ENCODE measurements around the gene SIGLEC6.

The SIGLEC6 gene

DNA sequence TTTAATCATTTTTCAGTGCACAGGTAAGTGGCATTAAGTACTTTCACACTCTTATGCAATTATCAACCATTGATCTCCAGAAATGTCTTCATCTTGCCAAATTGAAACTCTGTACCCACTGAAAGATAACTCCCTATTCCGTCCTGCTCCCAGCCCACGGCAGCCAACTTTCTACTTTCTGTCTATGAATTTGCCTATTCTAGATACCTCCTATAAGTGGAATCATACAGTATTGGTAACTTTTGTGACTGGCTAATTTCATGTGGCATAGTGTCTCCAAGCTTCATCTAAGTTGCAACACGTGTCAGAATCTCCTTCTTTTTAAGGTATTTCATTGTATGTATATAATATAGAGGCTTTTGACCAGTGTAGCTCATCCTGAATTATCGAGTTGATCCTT, 58.9 kb downstream of the SIGLEC6 start:
- no peak for DNase-seq

- DNase-seq = no peak
Measured at GRCh38 chr19:51471527-51471926, 59.9 kb downstream of the SIGLEC6 start.

- DNase-seq = no peak
Measured at GRCh38 chr19:51470966-51471365, 60.5 kb downstream of the SIGLEC6 start.

DNA sequence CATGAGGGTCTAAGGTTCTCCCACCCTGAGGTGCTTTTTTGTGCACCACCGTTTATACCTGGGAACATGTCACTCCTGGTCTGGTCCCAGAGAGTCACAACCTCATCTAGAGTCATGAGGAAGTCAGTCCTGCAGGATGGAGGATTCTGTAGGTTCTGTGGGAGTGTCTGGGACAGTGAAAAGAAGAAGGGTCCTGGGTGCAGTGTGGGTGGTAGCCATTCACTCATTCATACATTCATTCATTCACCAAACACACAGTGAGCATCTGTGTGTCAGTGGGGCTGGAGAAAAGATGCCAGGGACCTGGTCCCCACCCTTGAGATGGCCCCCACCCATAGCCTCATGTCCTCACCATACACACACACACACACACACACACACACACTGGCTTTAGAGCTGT, 61.8 kb downstream of the SIGLEC6 start:
- no peak for DNase-seq

GRCh38 chr19:51469162-51469561, 62.3 kb downstream of the SIGLEC6 start:
- no peak for DNase-seq

- DNase-seq = no peak
Measured at GRCh38 chr19:51468545-51468920, 62.9 kb downstream of the SIGLEC6 start.

DNA sequence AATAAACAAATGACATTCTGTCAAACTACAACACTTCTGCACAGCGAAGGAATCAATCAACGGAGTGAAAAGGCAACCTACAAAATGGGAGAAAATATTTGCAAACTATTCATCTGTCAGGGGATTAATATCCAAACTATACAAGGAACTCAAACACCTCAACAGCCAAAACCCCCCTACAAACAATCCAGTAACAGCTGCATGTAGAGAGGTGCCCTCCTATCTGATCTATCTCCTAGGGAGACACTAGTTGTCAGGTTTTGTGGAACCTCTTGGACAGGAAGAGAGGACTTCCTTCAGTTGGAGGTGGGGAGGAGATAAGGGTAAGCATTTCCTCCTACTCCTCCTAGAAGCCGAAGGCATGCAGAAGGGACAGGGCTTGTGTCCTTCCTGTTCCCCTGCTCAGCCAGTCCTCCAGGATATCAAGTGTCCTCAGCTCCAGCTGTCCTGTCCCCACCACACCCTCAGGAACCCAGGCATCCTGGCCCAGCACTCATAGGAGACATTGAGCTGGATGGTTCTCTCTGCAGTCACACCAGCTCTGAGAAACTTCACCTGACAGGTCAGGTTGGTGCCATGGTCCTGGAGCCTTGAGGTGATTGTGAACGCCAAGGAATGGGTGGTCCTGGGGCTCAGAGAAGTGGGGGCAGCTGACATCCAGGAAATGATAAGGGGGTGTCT, 63.5 kb downstream of the SIGLEC6 start:
- DNase-seq = no peak

All from SW 1271 (cell line).